Measurements from ENCODE around the gene STYK1. TPM values are rescaled to one million over a fixed set of nuclear protein-coding genes. Genes with fewer than 3 reads are reported as not detected.

Gene STYK1
- total RNA-seq, 1 donor from 2014 or later: 0.21 TPM

DNA sequence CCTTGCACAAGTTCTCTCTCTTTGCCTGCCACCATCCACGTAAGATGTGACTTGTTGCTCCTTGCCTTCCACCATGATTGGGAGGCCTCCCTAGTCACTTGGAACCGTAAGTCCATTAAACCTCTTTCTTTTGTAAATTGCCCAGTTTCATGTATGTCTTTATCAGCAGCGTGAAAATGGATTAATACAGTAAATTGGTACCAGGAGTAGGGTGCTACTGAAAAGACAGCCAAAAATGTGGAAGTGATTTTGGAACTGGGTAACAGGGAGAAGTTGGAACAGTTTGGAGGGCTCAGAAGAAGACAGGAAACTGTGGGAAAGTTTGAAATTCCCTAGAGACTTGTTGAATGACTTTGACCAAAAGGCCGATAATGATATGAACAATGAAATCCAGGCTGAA, 27.9 kb downstream of the STYK1 start:
- H3K27ac ChIP-seq: no peak overlapping the region
- TF ChIP-seq, protein P1, sequence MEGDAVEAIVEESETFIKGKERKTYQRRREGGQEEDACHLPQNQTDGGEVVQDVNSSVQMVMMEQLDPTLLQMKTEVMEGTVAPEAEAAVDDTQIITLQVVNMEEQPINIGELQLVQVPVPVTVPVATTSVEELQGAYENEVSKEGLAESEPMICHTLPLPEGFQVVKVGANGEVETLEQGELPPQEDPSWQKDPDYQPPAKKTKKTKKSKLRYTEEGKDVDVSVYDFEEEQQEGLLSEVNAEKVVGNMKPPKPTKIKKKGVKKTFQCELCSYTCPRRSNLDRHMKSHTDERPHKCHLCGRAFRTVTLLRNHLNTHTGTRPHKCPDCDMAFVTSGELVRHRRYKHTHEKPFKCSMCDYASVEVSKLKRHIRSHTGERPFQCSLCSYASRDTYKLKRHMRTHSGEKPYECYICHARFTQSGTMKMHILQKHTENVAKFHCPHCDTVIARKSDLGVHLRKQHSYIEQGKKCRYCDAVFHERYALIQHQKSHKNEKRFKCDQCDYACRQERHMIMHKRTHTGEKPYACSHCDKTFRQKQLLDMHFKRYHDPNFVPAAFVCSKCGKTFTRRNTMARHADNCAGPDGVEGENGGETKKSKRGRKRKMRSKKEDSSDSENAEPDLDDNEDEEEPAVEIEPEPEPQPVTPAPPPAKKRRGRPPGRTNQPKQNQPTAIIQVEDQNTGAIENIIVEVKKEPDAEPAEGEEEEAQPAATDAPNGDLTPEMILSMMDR (IDR thresholded peaks at IDR 0.05): no peak
- intact Hi-C loops (cut with DNase I): no loop called here
- no peaks in the 10 kb centered on the region for H3K36me3 ChIP-seq
- no peaks in the 10 kb centered on the region for H3K27me3 ChIP-seq
- no peaks in the 10 kb centered on the region for H3K4me1 ChIP-seq
- H3K4me3 ChIP-seq: no peak overlapping the region
- DNase-seq (ENCODE audit: low spot score in 2 of 2): no peak
- peaks cover 0 to 5% of the 10 kb centered on the region in 2 donors for H3K9me3 ChIP-seq

DNA sequence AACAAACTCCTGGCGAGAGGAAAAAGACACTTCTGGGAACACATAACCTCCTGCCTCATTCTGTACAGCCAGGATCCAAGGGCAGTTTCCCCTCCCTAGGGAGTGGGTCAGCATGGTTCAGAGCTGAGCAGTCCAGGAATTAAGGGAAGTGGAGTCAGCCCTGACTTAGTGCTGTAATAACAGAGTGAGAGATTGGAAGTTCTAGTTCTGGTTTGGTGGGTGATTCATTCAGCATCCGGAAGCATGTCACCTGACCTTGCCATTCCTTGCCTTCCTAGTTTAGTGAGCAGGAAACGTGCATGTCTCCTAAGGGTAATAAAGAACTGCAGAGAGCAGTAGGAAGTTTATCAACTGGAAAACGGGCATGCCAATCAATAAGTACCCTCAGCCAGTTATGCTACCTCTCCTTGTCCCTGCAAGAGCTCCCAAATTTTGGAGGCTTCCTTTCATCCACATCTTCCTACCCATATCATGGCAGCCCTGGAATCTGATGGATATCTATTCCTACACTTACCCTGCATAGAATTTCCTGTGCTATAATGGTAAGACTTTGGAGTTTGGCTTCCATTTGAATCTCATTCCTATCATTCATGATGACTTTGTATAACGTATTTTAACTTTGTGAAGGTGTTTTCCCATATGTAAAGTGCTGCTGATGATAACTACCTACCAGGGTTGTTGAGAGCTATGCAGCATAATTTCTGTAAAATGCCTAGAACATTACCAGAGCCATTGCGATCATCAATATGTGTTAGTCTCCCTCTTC, 31.9 kb downstream of the STYK1 start:
- no peaks in the 10 kb centered on the region for H3K4me1 ChIP-seq
- no peak overlapping the region for H3K4me3 ChIP-seq
- peaks cover 0 to 3% of the 10 kb centered on the region in 2 donors for H3K9me3 ChIP-seq
- intact Hi-C loops (cut with DNase I): no loop called here
- no peak overlapping the region for H3K27ac ChIP-seq
- no peaks in the 10 kb centered on the region for H3K27me3 ChIP-seq
- TF ChIP-seq, protein P1 (IDR thresholded peaks at IDR 0.05): no peak
- no peaks in the 10 kb centered on the region for H3K36me3 ChIP-seq
- no peak for DNase-seq (ENCODE audit: low spot score in 2 of 2)

DNA sequence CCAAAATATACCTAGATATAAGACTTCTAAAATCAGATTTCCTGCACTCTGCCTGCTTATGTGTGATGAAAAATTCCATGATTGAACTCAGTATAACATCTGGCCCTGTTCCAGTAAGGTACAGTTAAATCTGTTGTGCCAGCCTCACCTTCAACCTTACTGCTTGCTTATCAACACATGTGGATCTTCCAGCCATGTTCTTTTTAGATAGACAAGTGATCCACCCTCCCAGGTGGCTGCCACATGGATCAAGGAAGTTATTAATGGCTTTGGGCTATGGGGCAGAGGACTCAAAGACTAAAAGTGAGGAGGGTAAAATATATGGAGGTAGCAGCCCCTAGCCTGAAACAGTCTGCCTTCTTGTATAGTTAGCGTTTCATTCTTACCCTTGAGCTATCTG, 35.1 kb downstream of the STYK1 start:
- H3K36me3 ChIP-seq: no peaks in the 10 kb centered on the region
- H3K27ac ChIP-seq: no peak overlapping the region
- DNase-seq (ENCODE audit: low spot score in 2 of 2): no peak
- no peaks in the 10 kb centered on the region for H3K27me3 ChIP-seq
- TF ChIP-seq, protein P1 (IDR thresholded peaks at IDR 0.05): no peak
- no peaks in the 10 kb centered on the region for H3K9me3 ChIP-seq
- intact Hi-C loops (cut with DNase I): no loop called here
- no peaks in the 10 kb centered on the region for H3K4me1 ChIP-seq
- H3K4me3 ChIP-seq: no peak overlapping the region

DNA sequence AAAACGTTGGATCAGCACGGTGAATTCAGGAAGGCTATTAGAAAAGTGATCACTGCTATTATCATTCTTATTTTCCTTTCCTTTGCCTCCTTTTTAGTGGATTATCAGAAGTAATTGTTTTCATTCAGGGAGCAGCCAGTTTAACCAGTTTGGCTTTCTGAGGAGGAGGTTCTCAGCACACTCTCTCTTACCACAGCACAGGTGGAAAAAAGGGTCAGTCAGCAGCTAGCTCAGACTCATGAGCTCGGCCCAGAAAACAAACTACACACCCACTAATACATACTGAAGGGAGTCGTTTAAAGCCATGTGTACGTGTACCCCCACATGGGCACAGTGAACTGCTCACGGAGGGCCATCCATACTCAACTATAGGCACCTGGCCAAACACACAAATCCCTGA, 37.2 kb downstream of the STYK1 start:
- no peak for DNase-seq (ENCODE audit: low spot score in 2 of 2)
- H3K36me3 ChIP-seq: no peaks in the 10 kb centered on the region
- no peaks in the 10 kb centered on the region for H3K9me3 ChIP-seq
- TF ChIP-seq, protein P1 (IDR thresholded peaks at IDR 0.05): no peak
- no peak overlapping the region for H3K4me3 ChIP-seq
- no peak overlapping the region for H3K27ac ChIP-seq
- intact Hi-C loops (cut with DNase I): no loop called here
- H3K4me1 ChIP-seq: no peaks in the 10 kb centered on the region
- H3K27me3 ChIP-seq: no peaks in the 10 kb centered on the region

DNA sequence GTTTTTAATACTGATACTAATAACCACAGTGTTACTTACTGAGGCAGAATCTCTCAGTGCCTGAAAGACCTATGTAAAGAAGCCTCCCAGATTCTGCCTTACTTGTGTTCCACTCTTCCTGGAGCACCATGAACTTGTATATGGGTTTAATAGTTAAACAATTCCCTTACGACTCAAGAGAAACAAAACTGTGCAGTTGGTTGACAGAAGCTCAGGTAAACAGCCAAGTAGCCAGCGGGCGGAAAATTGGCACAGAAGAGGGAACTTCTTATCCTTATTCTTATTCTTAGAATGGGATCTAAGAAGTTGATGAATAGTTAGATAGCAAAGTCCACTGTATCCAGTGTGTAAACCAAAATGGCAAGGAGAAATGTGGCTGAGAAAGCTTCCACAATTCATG, 37.7 kb downstream of the STYK1 start:
- intact Hi-C loops (cut with DNase I): no loop called here
- DNase-seq (ENCODE audit: low spot score in 2 of 2): no peak
- Histone ChIP-seq H3K27ac (no peak overlapping the region), H3K4me1 (no peaks in the 10 kb centered on the region), H3K9me3 (no peaks in the 10 kb centered on the region), H3K36me3 (no peaks in the 10 kb centered on the region), H3K27me3 (no peaks in the 10 kb centered on the region), H3K4me3 (no peak overlapping the region)
- TF ChIP-seq, protein P1 (IDR thresholded peaks at IDR 0.05): no peak
